Brain microvascular endothelial cell (primary cell): ENCODE data around the gene CLEC2L.

Source experiments
- DNase-seq: peaks from one replicate; pipeline ENCODE4 v3.0.0-alpha.2; 2020
- H3K27ac ChIP-seq: fragments of 250-450 bp; sonication (Bioruptor Pico); 2 replicates; pipeline ENCODE4 v1.5.1; 2020; ENCODE audit warnings: mild to moderate bottlenecking, moderate library complexity
- H3K27me3 ChIP-seq: fragments of 250-450 bp; sonication (Bioruptor Pico); replicated peaks from 2 replicates; pipeline ENCODE4 v1.5.1; 2020; ENCODE audit warnings: mild to moderate bottlenecking
- H3K36me3 ChIP-seq: fragments of 250-450 bp; sonication (Bioruptor Pico); replicated peaks from 2 replicates; pipeline ENCODE4 v1.5.1; 2020; ENCODE audit warnings: mild to moderate bottlenecking
- H3K4me3 ChIP-seq: 2 replicates; pipeline ENCODE4 v1.5.1; 2011; ENCODE audit warnings: low read depth, mild to moderate bottlenecking, control low read depth, low read length, moderate library complexity
- CTCF ChIP-seq: IDR thresholded peaks from 2 replicates; pipeline ENCODE4 v1.5.1; 2011; ENCODE audit warnings: low read depth, mild to moderate bottlenecking, moderate library complexity, low read length, control low read depth, inconsistent platforms; ENCODE audit errors: missing control alignments
- in situ Hi-C: cut with HindIII; loops from 2 replicates; pipeline ENCODE4 v1.10.0; 2017; ENCODE audit warnings: low sequenced_read_pairs, low pct_ligation_motif_present

The CLEC2L gene

GRCh38 chr7:139534096-139534495, 10.6 kb downstream of the CLEC2L start:
- DNase-seq, result no peak
- no peaks in the 10 kb centered on the region for H3K36me3 ChIP-seq
- TF ChIP-seq CTCF, result no peak
- no peak overlapping the region for H3K27ac ChIP-seq
- H3K4me3 ChIP-seq, result no peak overlapping the region
- H3K27me3 ChIP-seq, result peaks cover 3% of the 10 kb centered on the region
- in situ Hi-C loops, result no loop called here

- no peak for TF ChIP-seq CTCF
- H3K27me3 ChIP-seq, result peaks cover 3% of the 10 kb centered on the region
- DNase-seq, result no peak
- H3K4me3 ChIP-seq, result no peak overlapping the region
- no peak overlapping the region for H3K27ac ChIP-seq
- no peaks in the 10 kb centered on the region for H3K36me3 ChIP-seq
- in situ Hi-C loops, result no loop called here
Observed at GRCh38 chr7:139534966-139535651, 11.6 kb downstream of the CLEC2L start.

- Histone ChIP-seq H3K27ac (no peak overlapping the region), H3K4me3 (no peak overlapping the region), H3K27me3 (peaks cover 3% of the 10 kb centered on the region), H3K36me3 (no peaks in the 10 kb centered on the region)
- no peak for TF ChIP-seq CTCF
- DNase-seq, result no peak
- in situ Hi-C loops, result no loop called here
Observed at GRCh38 chr7:139536152-139536551, 12.7 kb downstream of the CLEC2L start.

GRCh38 chr7:139538881-139539635, 15.6 kb downstream of the CLEC2L start:
- in situ Hi-C loops, result no loop called here
- TF ChIP-seq CTCF, result no peak
- no peak overlapping the region for H3K27ac ChIP-seq

GRCh38 chr7:139540203-139540602, 16.7 kb downstream of the CLEC2L start:
- TF ChIP-seq CTCF, result no peak
- no peaks in the 10 kb centered on the region for H3K36me3 ChIP-seq
- in situ Hi-C loops, result no loop called here
- H3K27ac ChIP-seq, result no peak overlapping the region
- DNase-seq, result no peak
- H3K27me3 ChIP-seq, result peaks cover 2% of the 10 kb centered on the region
- no peak overlapping the region for H3K4me3 ChIP-seq

More at GRCh38 chr7:139538881-139539635, 15.6 kb downstream of the CLEC2L start:
- DNase-seq, result no peak
- no peaks in the 10 kb centered on the region for H3K36me3 ChIP-seq
- no peak overlapping the region for H3K4me3 ChIP-seq
- H3K27me3 ChIP-seq, result peaks cover 2% of the 10 kb centered on the region
